Measurements from ENCODE around the gene BBS1.

DNA sequence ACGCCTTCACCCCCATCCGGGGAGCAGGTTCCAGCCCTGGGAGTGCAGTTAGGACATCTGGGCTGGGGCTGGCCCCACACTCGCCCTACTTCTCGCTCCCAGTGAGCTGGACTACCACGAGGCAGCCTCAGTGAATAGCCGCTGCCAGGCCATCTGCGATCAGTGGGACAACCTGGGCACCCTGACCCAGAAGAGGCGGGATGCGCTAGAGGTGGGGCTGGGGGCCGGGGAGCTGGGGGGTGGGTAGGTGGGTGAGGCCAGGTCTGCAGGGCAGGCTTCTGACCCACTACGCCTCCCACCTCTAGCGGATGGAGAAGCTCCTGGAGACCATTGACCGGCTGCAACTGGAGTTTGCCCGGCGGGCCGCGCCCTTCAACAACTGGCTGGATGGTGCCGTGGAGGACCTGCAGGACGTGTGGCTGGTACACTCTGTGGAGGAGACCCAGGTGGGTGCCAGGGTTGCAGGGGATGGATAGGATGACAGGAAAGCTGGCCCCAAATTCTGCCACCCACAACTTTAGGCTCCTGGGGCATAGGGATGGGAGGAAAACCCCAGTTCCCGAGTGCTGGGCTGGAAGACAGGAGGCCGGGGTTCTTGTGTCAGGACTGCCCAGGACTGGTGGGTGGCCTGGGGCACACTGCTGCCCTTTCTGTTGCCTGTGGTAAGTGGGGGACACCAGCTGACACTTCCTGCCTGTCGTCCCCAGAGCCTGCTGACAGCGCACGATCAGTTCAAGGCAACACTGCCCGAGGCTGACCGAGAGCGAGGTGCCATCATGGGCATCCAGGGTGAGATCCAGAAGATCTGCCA lies 49.6 kb downstream of the BBS1 start:
- TF ChIP-seq, protein P1, sequence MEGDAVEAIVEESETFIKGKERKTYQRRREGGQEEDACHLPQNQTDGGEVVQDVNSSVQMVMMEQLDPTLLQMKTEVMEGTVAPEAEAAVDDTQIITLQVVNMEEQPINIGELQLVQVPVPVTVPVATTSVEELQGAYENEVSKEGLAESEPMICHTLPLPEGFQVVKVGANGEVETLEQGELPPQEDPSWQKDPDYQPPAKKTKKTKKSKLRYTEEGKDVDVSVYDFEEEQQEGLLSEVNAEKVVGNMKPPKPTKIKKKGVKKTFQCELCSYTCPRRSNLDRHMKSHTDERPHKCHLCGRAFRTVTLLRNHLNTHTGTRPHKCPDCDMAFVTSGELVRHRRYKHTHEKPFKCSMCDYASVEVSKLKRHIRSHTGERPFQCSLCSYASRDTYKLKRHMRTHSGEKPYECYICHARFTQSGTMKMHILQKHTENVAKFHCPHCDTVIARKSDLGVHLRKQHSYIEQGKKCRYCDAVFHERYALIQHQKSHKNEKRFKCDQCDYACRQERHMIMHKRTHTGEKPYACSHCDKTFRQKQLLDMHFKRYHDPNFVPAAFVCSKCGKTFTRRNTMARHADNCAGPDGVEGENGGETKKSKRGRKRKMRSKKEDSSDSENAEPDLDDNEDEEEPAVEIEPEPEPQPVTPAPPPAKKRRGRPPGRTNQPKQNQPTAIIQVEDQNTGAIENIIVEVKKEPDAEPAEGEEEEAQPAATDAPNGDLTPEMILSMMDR (conservative IDR thresholded peaks at IDR 0.05): no peak
- no peak for TF ChIP-seq EZH2 (IDR thresholded peaks at IDR 0.05; ENCODE audit: low read depth)

Measured in PC-9 (cell line).